ENCODE data around the gene LAGE3.

LAGE3 gene

GRCh38 chrX:154443479-154443910 is 35.6 kb downstream of the LAGE3 start:
- intact Hi-C loops (cut with DNase I; ENCODE audit: low total_unique reads), result no loop called here
- peak overlapping the region; percentile 64 to 69 for H3K4me3 ChIP-seq

GRCh38 chrX:154441984-154442707 is 36.9 kb downstream of the LAGE3 start:
- peaks cover 0 to 36% (median 25%) of the 10 kb centered on the region in 4 donors for H3K4me1 ChIP-seq
- no peak for DNase-seq
- no peaks in the 10 kb centered on the region for H3K9me3 ChIP-seq
- intact Hi-C loops (cut with DNase I; ENCODE audit: low total_unique reads), result no loop called here
- peaks cover 4 to 26% (median 17%) of the 10 kb centered on the region in 3 donors for H3K36me3 ChIP-seq
- H3K27me3 ChIP-seq, result no peaks in the 10 kb centered on the region
- no peak overlapping the region for H3K4me3 ChIP-seq
- TF ChIP-seq, protein P1, sequence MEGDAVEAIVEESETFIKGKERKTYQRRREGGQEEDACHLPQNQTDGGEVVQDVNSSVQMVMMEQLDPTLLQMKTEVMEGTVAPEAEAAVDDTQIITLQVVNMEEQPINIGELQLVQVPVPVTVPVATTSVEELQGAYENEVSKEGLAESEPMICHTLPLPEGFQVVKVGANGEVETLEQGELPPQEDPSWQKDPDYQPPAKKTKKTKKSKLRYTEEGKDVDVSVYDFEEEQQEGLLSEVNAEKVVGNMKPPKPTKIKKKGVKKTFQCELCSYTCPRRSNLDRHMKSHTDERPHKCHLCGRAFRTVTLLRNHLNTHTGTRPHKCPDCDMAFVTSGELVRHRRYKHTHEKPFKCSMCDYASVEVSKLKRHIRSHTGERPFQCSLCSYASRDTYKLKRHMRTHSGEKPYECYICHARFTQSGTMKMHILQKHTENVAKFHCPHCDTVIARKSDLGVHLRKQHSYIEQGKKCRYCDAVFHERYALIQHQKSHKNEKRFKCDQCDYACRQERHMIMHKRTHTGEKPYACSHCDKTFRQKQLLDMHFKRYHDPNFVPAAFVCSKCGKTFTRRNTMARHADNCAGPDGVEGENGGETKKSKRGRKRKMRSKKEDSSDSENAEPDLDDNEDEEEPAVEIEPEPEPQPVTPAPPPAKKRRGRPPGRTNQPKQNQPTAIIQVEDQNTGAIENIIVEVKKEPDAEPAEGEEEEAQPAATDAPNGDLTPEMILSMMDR (IDR thresholded peaks at IDR 0.05), result no peak
- no peak overlapping the region for H3K27ac ChIP-seq

More at GRCh38 chrX:154443479-154443910, 35.6 kb downstream of the LAGE3 start:
- Histone ChIP-seq H3K4me1 (peaks cover 0 to 29% (median 18%) of the 10 kb centered on the region in 4 donors), H3K27me3 (no peaks in the 10 kb centered on the region), H3K36me3 (peaks cover 8 to 30% (median 18%) of the 10 kb centered on the region in 3 donors), H3K9me3 (no peaks in the 10 kb centered on the region), H3K27ac (peak overlapping the region; percentile 83 to 91)
- TF ChIP-seq, protein P1 (IDR thresholded peaks at IDR 0.05), result no peak
- DNase-seq, result no peak

- Histone ChIP-seq H3K27ac (no peak overlapping the region), H3K9me3 (no peaks in the 10 kb centered on the region), H3K4me1 (peaks cover 0 to 36% (median 25%) of the 10 kb centered on the region in 4 donors), H3K36me3 (peaks cover 4 to 26% (median 17%) of the 10 kb centered on the region in 3 donors), H3K27me3 (no peaks in the 10 kb centered on the region), H3K4me3 (no peak overlapping the region)
- intact Hi-C loops (cut with DNase I; ENCODE audit: low total_unique reads), result no loop called here
- TF ChIP-seq, protein P1 (IDR thresholded peaks at IDR 0.05), result no peak
- no peak for DNase-seq
These were observed 37.5 kb downstream of the LAGE3 start for GRCh38 chrX:154441564-154441963.

GRCh38 chrX:154440623-154441357 is 38.3 kb downstream of the LAGE3 start:
- H3K4me1 ChIP-seq, result peaks cover 0 to 37% (median 24%) of the 10 kb centered on the region in 4 donors
- H3K27ac ChIP-seq, result no peak overlapping the region
- no peaks in the 10 kb centered on the region for H3K9me3 ChIP-seq
- TF ChIP-seq, protein P1 (IDR thresholded peaks at IDR 0.05), result no peak
- no peak for DNase-seq
- intact Hi-C loops (cut with DNase I; ENCODE audit: low total_unique reads), result no loop called here
- H3K4me3 ChIP-seq, result no peak overlapping the region
- peaks cover 4 to 28% (median 14%) of the 10 kb centered on the region in 3 donors for H3K36me3 ChIP-seq
- H3K27me3 ChIP-seq, result no peaks in the 10 kb centered on the region

GRCh38 chrX:154439841-154440240 is 39.2 kb downstream of the LAGE3 start:
- intact Hi-C loops (cut with DNase I; ENCODE audit: low total_unique reads), result no loop called here
- no peaks in the 10 kb centered on the region for H3K27me3 ChIP-seq
- no peak for DNase-seq
- TF ChIP-seq, protein P1 (IDR thresholded peaks at IDR 0.05), result no peak
- H3K4me3 ChIP-seq, result no peak overlapping the region
- H3K27ac ChIP-seq, result no peak overlapping the region
- no peaks in the 10 kb centered on the region for H3K9me3 ChIP-seq
- H3K36me3 ChIP-seq, result peaks cover 4 to 37% (median 14%) of the 10 kb centered on the region in 3 donors
- H3K4me1 ChIP-seq, result peaks cover 0 to 28% (median 17%) of the 10 kb centered on the region in 4 donors

Data from tibial artery (tissue), 4 donors.